Spleen (tissue), 11 donors: ENCODE measurements around the gene TGM1. TPM values are rescaled to one million over a fixed set of nuclear protein-coding genes. Genes with fewer than 3 reads are reported as not detected.

ENCODE experiments used
- DNase-seq: peaks from one replicate; pipeline ENCODE4 v3.0.0-alpha.2; 2020
- H3K27ac ChIP-seq, 8 donors: fragments of 200-600 bp; sonication (generic) in 7 of 8; 1 replicate in 4 of 8; 2 replicates in 4 of 8; pipeline versions ENCODE4 v1.5.0 to v1.8.0; 2016 to 2021; ENCODE audit warnings: inconsistent platforms in 4 of 8, mild to moderate bottlenecking in 4 of 8, moderate library complexity in 1 of 8
- H3K27me3 ChIP-seq, 7 donors: fragments of 200-600 bp; sonication (generic) in 6 of 7; replicated peaks in 1 of 7; 1 replicate in 4 of 7; 2 replicates in 3 of 7; pipeline versions ENCODE4 v1.5.0 to v1.8.0; 2016 to 2021; ENCODE audit warnings: inconsistent platforms in 3 of 7, mild to moderate bottlenecking in 1 of 7
- H3K36me3 ChIP-seq, 6 donors: fragments of 200-600 bp; sonication (generic) in 5 of 6; 1 replicate in 4 of 6; 2 replicates in 2 of 6; pipeline versions ENCODE4 v1.5.0 to v1.8.0; 2016 to 2021; ENCODE audit warnings: inconsistent platforms in 2 of 6
- H3K4me1 ChIP-seq, 6 donors: fragments of 200-600 bp; sonication (generic) in 5 of 6; 1 replicate in 3 of 6; 2 replicates in 3 of 6; pipeline versions ENCODE4 v1.5.0 to v1.8.0; 2016 to 2021; ENCODE audit warnings: inconsistent platforms in 3 of 6
- H3K4me3 ChIP-seq, 8 donors: fragments of 200-600 bp; sonication (generic) in 7 of 8; 1 replicate in 4 of 8; 2 replicates in 4 of 8; pipeline versions ENCODE4 v1.5.0 to v1.8.0; 2016 to 2021; ENCODE audit warnings: inconsistent platforms in 4 of 8, mild to moderate bottlenecking in 4 of 8, moderate library complexity in 2 of 8
- H3K9me3 ChIP-seq, 8 donors: fragments of 200-600 bp; sonication (generic) in 7 of 8; 1 replicate in 4 of 8; 2 replicates in 4 of 8; pipeline versions ENCODE4 v1.5.0 to v1.8.0; 2016 to 2021; ENCODE audit warnings: inconsistent platforms in 4 of 8
- CTCF ChIP-seq, 11 experiments: fragments of 200-600 bp in 7 of 11; fragments of 450-650 bp in 4 of 11; sonication (generic) in 4 of 11; IDR thresholded peaks in 8 of 11; conservative IDR thresholded peaks in 3 of 11; 1 replicate in 7 of 11; 2 replicates in 4 of 11; pipeline versions ENCODE4 v1.4.0 to v1.8.0; 2016 to 2021; ENCODE audit warnings: antibody characterized with exemption in 11 of 11, inconsistent platforms in 4 of 11, mild to moderate bottlenecking in 1 of 11
- POLR2A ChIP-seq, 3 donors: fragments of 450-650 bp; IDR thresholded peaks; one replicate each; pipeline ENCODE4 v1.5.1; 2017; ENCODE audit warnings: antibody characterized with exemption in 3 of 3, mild to moderate bottlenecking in 1 of 3
- POLR2AphosphoS5 ChIP-seq, 3 donors: sonication (generic); formaldehyde crosslinking; IDR thresholded peaks; one replicate each; pipeline ENCODE4 v1.5.1; 2017; ENCODE audit warnings: antibody characterized with exemption in 3 of 3
- WGBS, 5 donors: extraction: QIAGEN DNeasy Blood & Tissue Kit in 3 of 5; methylation state at CpG; one replicate each; pipeline versions ENCODE4 v1.1.5 to v1.1.7; 2013 to 2018; 5-methylcytosine and 5-hydroxymethylcytosine counted together
- intact Hi-C: fragments of 100-400 bp; cut with DNase I; formaldehyde crosslinking; loops from one replicate; pipeline ENCODE4 v1.15.0; 2023; ENCODE audit warnings: low total_unique reads
- polyA plus RNA-seq, 3 donors: library from polyadenylated mRNA; stranded (reverse); fragments of 200-250 nt; gene quantifications; one replicate each; pipeline ENCODE4 v1.2.1, GENCODE V29; 2013
- total RNA-seq, 7 donors: library from RNA; depleted of rRNA in 3 of 7; stranded (reverse); fragments of >200 nt in 3 of 7; fragmentation: NEBNext Ultra II Directional in 4 of 7; extraction: Animal tissue kit (Norgen Biotek cat#: 25700) in 4 of 7; gene quantifications; one replicate each; pipeline versions ENCODE4 v1.1.0 to v1.2.1, GENCODE V29; 2016 to 2021
- donor health status: healthy with polysubstance abuse.
- donor health status: DM: no; HTN: no; CAD: no; lungs with moderate emphysema.
- donor health status: DM: no; HTN: no; CAD: no.
- donor health status: Bipolar disorder and iron deficiency.
- donor health status: healthy.
- donor health status: DM: no; HTN: no; CAD: no.
- donor health status: DM: yes; HTN: yes; CAD: no.

The TGM1 gene
- total and polyA plus RNA-seq, 10 donors: 1.4 to 4.8 (median 2.7) TPM

GRCh38 chr14:24241829-24242443 is 21.0 kb downstream of the TGM1 start:
- no peaks in the 10 kb centered on the region for H3K27me3 ChIP-seq
- peak overlapping the region; percentile 97 to 100 (median 99) for H3K27ac ChIP-seq
- 2 to 8% (median 3%) methylated on average over 20 to 39 of the region's 39 CpGs for WGBS, 5 donors
- H3K9me3 ChIP-seq: no peaks in the 10 kb centered on the region
- peaks cover 3 to 47% (median 43%) of the 10 kb centered on the region in 6 donors for H3K36me3 ChIP-seq
- intact Hi-C loops: loop anchor here (2.0 kb wide), 1 partner anchor 57 kb away; the partner anchor contains the start of genes DHRS1 and NOP9
- H3K4me3 ChIP-seq: peak overlapping the region; percentile 58 to 83 (median 68)
- peak; percentile 99 for DNase-seq
- peaks cover 39 to 78% (median 58%) of the 10 kb centered on the region in 6 donors for H3K4me1 ChIP-seq
- TF ChIP-seq POLR2A (IDR thresholded peaks at IDR 0.05) (no peak), CTCF (IDR thresholded peaks at IDR 0.05 in 8 of 11, conservative IDR thresholded peaks at IDR 0.05 in 3 of 11) (peak; percentile 64 to 91 (median 86))

GRCh38 chr14:24240110-24240918 is 22.7 kb downstream of the TGM1 start:
- intact Hi-C loops: no loop called here
- H3K27ac ChIP-seq: peak overlapping the region in 4 of 8 donors; percentile 23 to 99 (median 98)

GRCh38 chr14:24238527-24239037 is 24.4 kb downstream of the TGM1 start:
- Histone ChIP-seq H3K27me3 (no peaks in the 10 kb centered on the region), H3K27ac (peak overlapping the region in 5 of 8 donors; percentile 23 to 99 (median 39)), H3K4me1 (peaks cover 44 to 92% (median 65%) of the 10 kb centered on the region in 6 donors), H3K9me3 (no peaks in the 10 kb centered on the region), H3K36me3 (peaks cover 3 to 81% (median 65%) of the 10 kb centered on the region in 6 donors), H3K4me3 (no peak overlapping the region)
- intact Hi-C loops: no loop called here
- 89 to 93% (median 91%) methylated on average over 5 of the region's 5 CpGs for WGBS, 5 donors
- no peak for TF ChIP-seq POLR2AphosphoS5 (IDR thresholded peaks at IDR 0.05)
- no peak for TF ChIP-seq POLR2A (IDR thresholded peaks at IDR 0.05)
- TF ChIP-seq CTCF (IDR thresholded peaks at IDR 0.05 in 8 of 11, conservative IDR thresholded peaks at IDR 0.05 in 3 of 11): no peak
- DNase-seq: peak; percentile 47

More at GRCh38 chr14:24240110-24240918, 22.7 kb downstream of the TGM1 start:
- peak; percentile 60 for DNase-seq
- Histone ChIP-seq H3K4me3 (peak overlapping the region in 1 of 8 donors; percentile 83), H3K27me3 (no peaks in the 10 kb centered on the region), H3K36me3 (peaks cover 3 to 64% (median 57%) of the 10 kb centered on the region in 6 donors), H3K4me1 (peaks cover 39 to 84% (median 53%) of the 10 kb centered on the region in 6 donors), H3K9me3 (no peaks in the 10 kb centered on the region)
- 92 to 96% (median 93%) methylated on average over 9 of the region's 9 CpGs for WGBS, 5 donors
- TF ChIP-seq POLR2AphosphoS5 (IDR thresholded peaks at IDR 0.05): no peak
- TF ChIP-seq CTCF (IDR thresholded peaks at IDR 0.05 in 8 of 11, conservative IDR thresholded peaks at IDR 0.05 in 3 of 11): no peak
- TF ChIP-seq POLR2A (IDR thresholded peaks at IDR 0.05): no peak
